ENCODE data around the gene AQP10. TPM values are rescaled to one million over a fixed set of nuclear protein-coding genes. Genes with fewer than 3 reads are reported as not detected.

AQP10 gene
- total and polyA plus RNA-seq, 2 of the 4 experiments (the other 2 are of a cell fraction) = not detected

DNA sequence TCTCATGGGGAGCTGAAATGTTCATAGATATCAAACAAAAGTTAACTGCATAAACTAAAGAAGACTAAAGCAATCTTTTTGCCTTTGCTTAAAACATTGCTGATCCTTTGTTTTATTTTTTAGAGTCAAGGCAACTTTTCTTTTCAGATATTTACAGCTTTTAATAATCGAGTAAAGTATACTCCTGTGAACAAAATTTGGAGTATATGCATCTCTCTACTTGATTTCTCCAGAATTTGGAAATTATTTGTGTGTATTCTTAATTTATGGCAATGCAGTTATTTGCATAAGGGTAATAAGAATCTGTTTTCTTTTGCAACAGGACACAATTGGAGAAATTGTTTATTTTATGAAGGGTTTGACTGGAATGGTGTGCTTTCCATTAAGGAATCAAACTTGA is 4.2 kb upstream of the AQP10 start:
- dilution Hi-C loops (cut with HindIII; ENCODE audit: low sequenced_read_pairs, unreplicated experiment) = no loop called here

More for the DNA sequence above, 4.2 kb upstream of the AQP10 start:
- POLR2A ChIA-PET (ENCODE audit: unreplicated experiment) = no interaction called here
- CTCF ChIA-PET = no interaction called here
- Histone ChIP-seq H3K4ac (ENCODE audit: low read depth, low read length) (no peak overlapping the region), H3K56ac (ENCODE audit: extremely low read depth, insufficient read depth, low read length) (no peak overlapping the region), H3K36me3 (ENCODE audit: control insufficient read depth, insufficient read depth, low read length) (no peaks in the 10 kb centered on the region), H4K5ac (ENCODE audit: low read depth, low read length) (no peak overlapping the region), H3K27me3 (ENCODE audit: control insufficient read depth, insufficient read depth, low read length) (peaks cover 6% of the 10 kb centered on the region), H2BK20ac (ENCODE audit: low read depth, low read length) (no peak overlapping the region), H3K9me3 (ENCODE audit: control insufficient read depth, insufficient read depth, low read length) (peaks cover 5% of the 10 kb centered on the region), H2AK9ac (replicated peaks; ENCODE audit: low read depth, low read length, poor library complexity) (no peak overlapping the region), H3K4me2 (ENCODE audit: low read depth, low read length) (no peak overlapping the region), H4K91ac (ENCODE audit: insufficient read depth, low read depth, low read length) (no peak overlapping the region), H2BK120ac (ENCODE audit: low read depth, low read length) (no peak overlapping the region), H3K27ac (ENCODE audit: insufficient read depth, low read length) (no peak overlapping the region), H2AK5ac (ENCODE audit: low read depth, low read length) (no peak overlapping the region), H3K9me1 (ENCODE audit: insufficient read depth, low read length) (no peaks in the 10 kb centered on the region), H3K79me1 (ENCODE audit: low read depth in 1 of 2, low read length in 2 of 2) (no peaks in the 10 kb centered on the region), H3K4me1 (ENCODE audit: control insufficient read depth, insufficient read depth, low read length) (no peaks in the 10 kb centered on the region), H2AFZ (replicated peaks; ENCODE audit: low read length, poor library complexity) (no peak overlapping the region), H3K4me3 (ENCODE audit: insufficient read depth, low read depth, low read length) (no peak overlapping the region), H4K20me1 (ENCODE audit: insufficient read depth, low read length) (no peaks in the 10 kb centered on the region), H3K14ac (replicated peaks; ENCODE audit: low read depth, low read length) (no peak overlapping the region), H2BK5ac (ENCODE audit: low read depth, low read length, poor library complexity, severe bottlenecking) (no peak overlapping the region), H3K18ac (ENCODE audit: low read depth, low read length) (no peak overlapping the region), H3K9ac (ENCODE audit: low read depth, low read length) (no peak overlapping the region), H2BK15ac (ENCODE audit: low read depth, low read length) (no peak overlapping the region), H3K23ac (ENCODE audit: low read depth, low read length) (no peak overlapping the region), H4K8ac (ENCODE audit: low read depth in 2 of 2, low read length in 2 of 2) (no peak overlapping the region)
- BruUV-seq (replicated peaks) = no TSS peak
- ATAC-seq (ENCODE audit: low read depth) (no peak), DNase-seq (no peak)
- intact Hi-C loops (cut with micrococcal nuclease) (no loop called here), in situ Hi-C loops (cut with MboI; ENCODE audit: low sequenced_read_pairs) (no loop called here)
- no CpG with 5 or more reads among the region's 1 CpG for WGBS, 2 experiments (ENCODE audit: extremely low coverage in 2 of 2, insufficient read length in 1 of 2)
- TF ChIP-seq MXI1 (IDR thresholded peaks at IDR 0.05; ENCODE audit: borderline replicate concordance, low read depth, low read length) = no peak
- TF ChIP-seq FOS (IDR thresholded peaks at IDR 0.05; ENCODE audit: low read depth, low read length) = no peak
- TF ChIP-seq CEBPB (IDR thresholded peaks at IDR 0.05; ENCODE audit: low read depth, low read length) = no peak
- TF ChIP-seq POLR2A (IDR thresholded peaks at IDR 0.05; ENCODE audit: low read depth, low read length) = no peak
- no peak for TF ChIP-seq SMC3 (IDR thresholded peaks at IDR 0.05; ENCODE audit: low read depth, low read length)
- TF ChIP-seq, protein P1, sequence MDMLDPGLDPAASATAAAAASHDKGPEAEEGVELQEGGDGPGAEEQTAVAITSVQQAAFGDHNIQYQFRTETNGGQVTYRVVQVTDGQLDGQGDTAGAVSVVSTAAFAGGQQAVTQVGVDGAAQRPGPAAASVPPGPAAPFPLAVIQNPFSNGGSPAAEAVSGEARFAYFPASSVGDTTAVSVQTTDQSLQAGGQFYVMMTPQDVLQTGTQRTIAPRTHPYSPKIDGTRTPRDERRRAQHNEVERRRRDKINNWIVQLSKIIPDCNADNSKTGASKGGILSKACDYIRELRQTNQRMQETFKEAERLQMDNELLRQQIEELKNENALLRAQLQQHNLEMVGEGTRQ (IDR thresholded peaks at IDR 0.05; ENCODE audit: low read depth, low read length) = no peak
- TF ChIP-seq MAZ (IDR thresholded peaks at IDR 0.05; ENCODE audit: borderline replicate concordance, low read depth, low read length) = no peak
- TF ChIP-seq CTCF (conservative IDR thresholded peaks at IDR 0.05; ENCODE audit: low read depth, low read length) = no peak
- TF ChIP-seq CHD1 (IDR thresholded peaks at IDR 0.05; ENCODE audit: low read depth, low read length) = no peak
- no peak for TF ChIP-seq RAD21 (IDR thresholded peaks at IDR 0.05; ENCODE audit: low read length)
- no peak for TF ChIP-seq RCOR1 (IDR thresholded peaks at IDR 0.05; ENCODE audit: insufficient replicate concordance, low read length)
- no peak for TF ChIP-seq BHLHE40 (IDR thresholded peaks at IDR 0.05; ENCODE audit: low read depth, low read length)
- TF ChIP-seq MAFK (IDR thresholded peaks at IDR 0.05; ENCODE audit: low read depth, low read length) = no peak
- no peak for TF ChIP-seq NFE2L2 (IDR thresholded peaks at IDR 0.05; ENCODE audit: low read depth, low read length)
- TF ChIP-seq ELK1 (IDR thresholded peaks at IDR 0.05; ENCODE audit: borderline replicate concordance, low read depth, low read length) = no peak
- no peak for TF ChIP-seq RFX5 (IDR thresholded peaks at IDR 0.05; ENCODE audit: low read depth, low read length)

All from IMR-90 (cell line).